NCI-H345 treated with DMSO at 0.1 percent for 48 hours (cell line): ENCODE data around the gene AGO4.
"Not testable (repeated sequence)": the region's sequence is repeated elsewhere in the genome, so short reads cannot be mapped to it uniquely, and the experiment has no call there.

ENCODE experiments used
- DNase-seq: peaks from one replicate; lab custom pipeline; 2025; ENCODE audit not compliant: unreplicated experiment; lab: John Stamatoyannopoulos, UW

AGO4 gene

DNA sequence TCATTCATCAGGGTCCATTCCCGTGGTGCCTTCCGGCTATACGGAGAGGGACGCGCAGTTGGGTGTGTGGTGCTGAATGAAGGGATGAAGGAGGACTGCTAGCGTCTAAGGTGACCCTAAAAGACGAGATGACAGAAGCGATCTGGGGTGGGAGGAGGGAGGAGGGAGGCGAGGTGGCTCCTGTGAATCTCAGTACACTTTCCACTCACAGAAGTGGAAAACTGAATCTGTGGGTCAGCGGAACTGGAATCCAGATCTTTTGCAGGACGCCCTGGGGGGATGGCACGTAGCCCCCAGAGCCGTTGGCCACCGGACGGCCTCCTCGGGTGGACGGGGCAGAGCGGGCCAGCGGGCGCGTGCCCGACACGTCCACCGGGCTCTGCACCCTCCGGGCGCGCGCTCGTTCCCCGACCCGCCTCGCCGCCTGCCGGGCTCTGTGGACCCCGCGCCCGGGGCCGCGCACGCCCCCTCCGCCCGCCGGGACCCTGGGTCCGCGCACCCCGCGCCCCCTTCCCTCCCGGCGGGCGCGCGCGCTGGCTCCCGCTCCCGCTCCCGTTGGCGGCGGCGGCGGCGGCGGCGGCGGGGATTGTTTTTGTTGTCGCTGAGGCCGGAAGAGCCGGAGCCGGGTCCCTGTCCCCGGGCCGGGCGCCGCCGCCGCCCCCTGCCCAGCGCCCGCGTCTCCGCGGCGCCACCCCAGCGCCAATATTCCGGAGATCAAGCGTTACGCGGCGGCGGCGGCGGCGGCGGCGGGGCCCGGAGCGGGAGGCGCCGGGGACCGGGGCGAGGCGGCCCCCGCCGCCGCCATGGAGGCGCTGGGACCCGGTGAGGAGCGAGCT lies at the start of gene AGO4:
AGO4 (plus strand) TSS at position 403 of the 836 bp plus-strand sequence; CDS start at position 804, 401 bp downstream.
- peak; percentile 44 for DNase-seq

DNA sequence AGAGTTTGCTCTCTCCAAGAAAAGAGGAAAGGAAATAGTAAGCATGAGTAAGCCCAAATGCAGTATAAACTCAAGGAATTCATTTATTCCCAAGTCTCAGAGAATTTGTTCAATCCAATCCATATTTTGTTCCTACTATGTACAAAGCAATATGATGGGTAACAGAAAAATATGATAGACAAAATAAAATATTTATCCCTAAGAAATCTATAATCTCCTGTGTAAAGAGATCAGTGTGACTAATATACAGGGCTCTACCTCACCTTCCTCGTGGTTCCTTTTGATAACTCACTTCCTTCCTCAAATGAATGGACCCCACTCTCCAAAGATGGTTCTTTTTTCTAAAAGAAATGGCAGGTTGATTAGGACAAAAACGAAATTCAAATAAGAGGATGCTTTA lies 45.7 kb upstream of the AGO4 start:
- DNase-seq, result no peak

DNA sequence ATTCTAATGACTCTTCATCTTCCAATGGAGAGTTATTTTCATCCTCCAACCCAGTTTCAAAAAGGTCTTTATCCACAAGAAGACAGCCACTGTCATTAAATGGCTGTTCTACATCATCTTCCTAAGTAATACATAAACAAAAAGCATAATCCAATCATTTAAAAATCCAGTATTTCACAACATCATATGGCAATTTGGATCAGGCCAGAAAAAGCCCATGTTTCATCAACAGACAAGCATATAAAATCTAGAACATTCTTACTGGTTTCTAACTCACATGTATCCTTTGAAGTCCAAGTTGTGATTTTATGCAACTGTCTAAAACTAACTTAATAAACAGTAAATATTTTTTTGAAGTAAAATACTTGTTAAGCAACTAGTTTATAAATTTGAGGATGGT lies 44.6 kb upstream of the AGO4 start:
- no peak for DNase-seq

DNA sequence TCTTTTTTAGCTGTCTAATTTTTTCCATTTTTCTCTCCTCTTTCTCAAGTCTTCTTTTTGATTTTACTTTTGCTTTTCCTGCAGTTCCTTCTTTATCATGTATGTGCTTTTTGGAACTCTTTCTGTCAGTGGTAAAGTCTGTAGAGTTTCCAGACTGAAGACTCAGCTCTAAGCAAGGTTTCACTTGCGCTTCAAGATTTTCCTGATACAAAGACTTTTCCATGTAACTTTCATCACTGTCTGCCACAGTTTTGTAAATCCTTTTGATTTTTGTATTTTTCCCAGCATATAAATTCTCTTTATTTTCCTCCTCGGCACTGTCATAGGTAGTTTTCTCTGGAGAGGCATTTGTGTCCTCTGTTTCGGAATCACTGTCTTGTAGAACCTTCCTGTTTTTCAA lies 43.5 kb upstream of the AGO4 start:
- no peak for DNase-seq

DNA sequence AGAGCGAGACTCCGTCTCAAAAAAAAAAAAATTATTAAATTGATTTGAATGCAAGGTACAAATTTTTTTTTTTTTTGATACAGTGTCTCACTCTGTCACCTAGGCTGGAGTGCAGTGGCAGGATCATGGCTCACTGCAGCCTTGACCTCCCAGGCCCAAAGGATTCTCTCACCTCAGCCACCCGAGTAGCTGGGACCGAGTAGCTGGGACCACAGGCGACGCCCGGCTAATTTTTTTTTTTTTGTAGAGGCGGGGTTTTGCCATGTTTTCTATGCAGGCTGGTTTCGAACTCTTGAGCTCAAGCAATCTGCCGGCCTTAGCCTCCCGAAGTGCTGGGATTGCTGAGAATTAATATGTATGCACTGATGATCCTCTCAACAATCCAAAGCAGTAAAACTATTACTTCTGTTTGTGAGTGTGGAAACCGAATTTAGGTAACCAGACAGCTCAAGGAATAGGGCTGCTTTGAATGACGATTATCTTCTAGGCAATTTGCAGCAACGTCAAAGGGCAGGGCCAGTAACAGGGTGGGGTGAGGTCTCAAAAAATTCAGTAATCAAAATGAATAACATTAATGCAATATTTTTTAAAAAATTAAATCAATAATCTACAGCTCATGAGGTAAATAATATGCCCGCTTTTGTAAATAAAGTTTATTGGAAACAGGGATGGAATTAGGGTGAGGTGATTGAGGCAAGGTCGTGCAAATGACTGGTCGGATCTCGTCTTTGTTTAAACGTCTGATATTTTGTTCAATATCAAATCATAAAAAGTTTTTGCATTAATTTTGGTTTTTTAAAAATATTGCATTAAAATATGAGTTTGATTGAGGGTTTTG lies 39.2 kb upstream of the AGO4 start:
- no peak for DNase-seq

DNA sequence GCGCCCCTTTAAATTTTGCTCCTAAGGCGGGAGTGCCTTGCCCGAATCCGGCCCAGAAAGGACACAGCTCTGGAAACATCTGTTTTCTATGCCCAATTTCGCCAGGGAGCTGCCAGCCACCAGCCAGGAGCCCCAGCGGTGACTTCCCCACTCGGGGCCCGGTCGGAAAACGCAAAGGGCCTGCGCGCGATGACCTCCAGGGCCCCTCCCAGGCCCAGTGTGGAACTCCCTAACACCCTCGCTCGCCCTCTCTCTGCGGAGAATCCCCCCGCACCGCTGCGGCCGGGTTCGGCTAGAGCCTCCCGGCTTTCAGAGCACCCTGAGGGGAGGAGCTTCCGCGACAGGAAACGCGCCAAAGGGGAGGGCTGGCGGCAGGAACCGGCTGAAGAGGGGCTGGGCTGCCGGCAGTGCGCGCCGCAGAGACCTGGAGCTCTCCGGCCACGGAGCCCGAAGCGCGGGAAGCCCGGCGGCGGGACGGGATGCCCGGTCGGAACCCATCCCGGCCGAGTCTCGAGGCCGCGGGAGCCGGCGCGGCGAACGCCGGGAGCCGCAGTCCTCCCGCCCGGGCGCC lies 38.5 kb upstream of the AGO4 start:
- DNase-seq, result peak; percentile 65

DNA sequence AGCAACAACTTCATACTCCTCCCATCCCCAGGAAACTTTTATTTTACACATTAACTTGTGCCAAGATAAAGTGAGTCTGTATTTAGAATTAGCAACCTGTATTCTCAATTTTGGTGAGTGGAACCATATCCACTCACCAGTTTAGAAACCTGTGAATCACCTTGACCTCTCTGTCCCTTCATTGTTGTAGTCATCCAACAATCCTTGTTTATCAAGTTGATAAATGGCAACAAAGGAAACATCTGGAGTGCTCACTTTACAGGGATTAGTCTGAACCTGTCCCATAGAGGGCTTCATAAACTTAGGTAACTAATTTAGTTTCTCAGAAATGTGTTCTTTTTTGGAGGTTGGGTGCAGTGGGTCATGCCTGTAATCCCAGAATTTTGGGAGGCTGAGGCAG lies 34.1 kb upstream of the AGO4 start:
- no peak for DNase-seq

DNA sequence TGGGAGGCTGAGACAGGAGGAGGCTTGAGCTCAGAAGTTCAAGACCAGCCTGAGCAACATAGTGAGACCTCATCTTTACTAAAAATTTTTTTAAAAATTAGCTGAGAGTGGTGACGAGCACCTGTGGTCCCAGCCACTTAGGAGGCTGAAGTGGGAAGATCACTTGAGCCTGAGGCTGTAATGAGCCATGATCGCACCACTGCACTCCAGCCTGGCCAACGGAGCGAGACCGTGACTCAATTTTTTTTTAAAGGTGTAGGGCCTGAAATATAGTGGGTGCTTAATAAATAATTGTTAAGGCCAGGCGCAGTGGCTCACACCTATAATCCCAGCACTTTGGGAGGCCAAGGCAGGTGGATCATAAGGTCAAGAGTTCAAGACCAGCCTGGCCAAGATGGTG lies 31.6 kb upstream of the AGO4 start:
- DNase-seq, result not testable (repeated sequence)

DNA sequence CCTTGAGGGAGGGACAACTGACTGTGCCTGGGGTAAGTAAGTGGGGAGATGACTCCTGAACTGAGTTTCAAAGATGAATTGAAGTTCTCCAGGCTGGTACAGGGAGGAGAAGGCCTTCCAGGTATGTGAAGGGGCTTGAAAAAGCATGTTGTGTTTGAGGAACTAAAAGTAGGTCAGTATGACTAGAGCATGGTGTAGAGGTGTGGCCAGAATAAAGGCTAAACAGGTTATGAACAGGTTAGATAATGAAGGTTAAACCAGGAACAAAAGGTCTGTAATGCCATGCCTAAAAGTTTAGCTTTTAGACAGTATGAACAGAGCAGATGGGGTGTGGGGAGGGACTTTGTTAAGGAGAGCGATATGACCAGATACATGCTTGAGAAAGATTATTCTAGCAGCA lies 30.7 kb upstream of the AGO4 start:
- no peak for DNase-seq

DNA sequence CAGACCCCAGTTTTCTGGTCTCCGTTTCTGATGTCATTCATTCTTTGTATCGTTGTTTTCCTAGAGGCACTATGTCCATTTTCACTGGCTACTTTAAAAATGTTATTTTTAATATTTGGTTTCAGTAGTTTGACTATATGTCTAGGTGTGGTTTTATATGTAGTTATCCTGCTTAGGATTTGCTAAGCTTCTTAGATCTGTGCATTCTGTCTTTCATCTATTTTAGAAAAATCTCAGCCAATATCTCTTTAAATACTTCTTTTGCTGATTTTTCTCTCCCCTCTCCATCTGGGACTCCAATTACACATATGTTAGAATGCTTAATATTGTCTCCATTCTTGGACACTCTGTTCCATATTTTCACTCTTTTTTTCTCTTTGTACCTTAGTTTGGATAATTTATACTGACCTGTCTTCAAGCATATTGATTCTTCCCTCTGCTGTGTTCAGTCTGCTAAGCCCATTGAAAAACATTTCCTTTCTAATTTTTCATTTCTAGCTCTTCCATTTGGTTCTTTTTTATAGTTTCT lies 24.7 kb upstream of the AGO4 start:
- no peak for DNase-seq

DNA sequence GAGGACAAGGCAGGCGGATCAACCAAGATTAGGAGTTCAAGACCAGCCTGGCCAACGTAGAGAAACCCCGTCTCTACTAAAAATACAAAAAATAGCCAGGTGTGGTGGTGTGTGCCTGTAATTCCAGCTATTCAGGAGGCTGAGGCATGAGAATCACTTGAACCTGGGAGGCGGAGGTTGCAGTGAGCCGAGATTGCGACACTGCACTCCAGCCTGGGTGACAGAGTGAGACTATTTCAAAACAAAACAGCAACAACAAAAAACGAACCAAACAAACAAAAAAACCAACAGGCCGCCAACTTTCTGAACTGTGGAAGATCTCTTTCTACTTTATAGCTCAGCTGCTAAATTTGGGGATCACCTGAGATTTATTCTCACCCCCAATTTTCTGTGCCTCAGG lies 23.5 kb upstream of the AGO4 start:
- DNase-seq, result not testable (repeated sequence)

DNA sequence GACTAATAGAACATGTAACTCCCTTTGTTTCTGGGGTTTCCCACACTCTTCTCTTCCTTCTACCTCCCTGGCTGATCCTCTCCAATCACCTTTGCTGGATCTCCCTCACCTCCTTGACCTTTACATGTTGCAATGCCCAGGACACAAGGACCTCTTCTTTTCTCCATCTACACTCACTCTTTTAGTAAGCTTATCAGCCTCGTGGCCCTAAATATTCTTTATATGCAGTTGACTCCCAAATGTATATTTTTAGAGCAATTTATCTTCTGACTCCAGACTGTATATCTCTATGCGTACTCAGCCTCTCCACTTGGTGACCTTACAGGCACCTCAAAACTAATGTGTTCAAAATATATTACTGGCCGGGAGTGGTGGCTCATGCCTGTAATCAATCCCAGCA lies 19.7 kb upstream of the AGO4 start:
- no peak for DNase-seq

DNA sequence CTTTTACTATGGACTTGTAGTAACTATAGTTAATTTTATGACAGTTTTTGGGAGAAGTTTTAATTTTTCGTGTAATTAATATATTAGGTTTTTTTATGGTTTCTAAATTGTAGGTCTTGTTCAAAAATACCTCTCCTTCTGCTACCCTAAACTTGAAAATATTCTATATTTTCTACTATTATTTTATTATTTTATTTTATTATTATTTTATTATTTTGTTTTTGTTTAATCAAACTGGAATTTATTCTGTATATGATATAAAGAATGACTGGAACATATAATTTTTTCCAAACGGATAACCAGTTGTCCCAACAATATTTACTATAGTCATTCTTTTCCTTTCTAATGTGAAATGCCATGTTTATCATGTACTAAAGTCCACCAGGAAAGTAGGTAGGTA lies 17.1 kb upstream of the AGO4 start:
- DNase-seq, result no peak

DNA sequence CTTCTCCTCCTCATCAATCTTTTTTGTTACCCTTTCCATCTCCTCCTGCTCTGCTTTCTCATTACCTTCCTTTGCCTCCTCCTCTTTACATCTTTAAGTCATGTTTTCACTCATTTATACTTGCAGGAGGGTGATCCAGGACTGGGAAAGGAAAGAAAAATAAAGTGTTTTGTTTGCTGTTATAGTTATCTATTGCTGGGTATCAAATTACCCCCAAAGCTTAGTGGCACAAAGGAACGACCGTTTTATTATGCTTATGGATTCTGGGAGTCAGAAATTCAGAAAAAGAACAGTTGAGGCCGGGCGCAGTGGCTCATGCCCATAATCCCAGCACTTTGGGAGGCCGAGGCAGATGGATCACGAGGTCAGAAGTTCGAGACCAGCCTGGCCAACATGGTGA lies 12.5 kb upstream of the AGO4 start:
- DNase-seq, result no peak

DNA sequence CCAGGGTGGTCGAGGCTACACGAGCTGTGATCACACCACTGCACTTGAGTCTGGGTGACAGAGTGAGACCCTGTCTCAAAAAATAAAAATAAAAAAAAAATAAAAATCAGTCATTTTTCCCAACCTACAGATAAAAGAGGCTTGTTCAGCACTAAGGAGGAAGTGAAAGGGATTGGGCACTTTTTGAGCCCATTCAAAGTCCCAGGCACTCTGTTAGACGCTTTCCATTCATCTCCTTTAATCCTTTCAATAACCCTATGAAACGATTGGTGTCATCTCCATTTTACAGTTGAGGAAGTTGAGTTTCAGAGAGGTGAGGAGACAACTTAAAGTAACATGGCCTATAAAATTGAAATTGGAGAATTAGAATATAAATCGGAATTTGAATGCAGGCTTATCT lies 10.4 kb upstream of the AGO4 start:
- DNase-seq, result no peak

DNA sequence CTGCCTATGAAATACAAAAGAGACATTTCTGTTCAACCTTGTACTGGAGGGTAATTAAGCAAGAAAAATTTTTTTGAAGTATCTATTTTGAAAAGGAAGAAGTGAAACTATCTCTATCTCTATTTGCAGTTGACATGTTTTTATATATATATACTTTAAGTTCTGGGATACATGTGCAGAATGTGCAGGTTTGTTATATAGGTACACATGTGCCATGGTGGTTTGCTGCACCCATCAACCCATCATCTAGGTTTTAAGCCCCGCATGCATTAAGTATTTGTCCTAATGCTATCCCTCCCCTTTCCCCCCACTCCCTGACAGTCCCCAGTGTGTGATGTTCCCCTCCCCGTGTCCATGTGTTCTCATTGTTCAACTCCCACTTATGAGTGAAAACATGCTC lies 9.8 kb upstream of the AGO4 start:
- not testable (repeated sequence) for DNase-seq

DNA sequence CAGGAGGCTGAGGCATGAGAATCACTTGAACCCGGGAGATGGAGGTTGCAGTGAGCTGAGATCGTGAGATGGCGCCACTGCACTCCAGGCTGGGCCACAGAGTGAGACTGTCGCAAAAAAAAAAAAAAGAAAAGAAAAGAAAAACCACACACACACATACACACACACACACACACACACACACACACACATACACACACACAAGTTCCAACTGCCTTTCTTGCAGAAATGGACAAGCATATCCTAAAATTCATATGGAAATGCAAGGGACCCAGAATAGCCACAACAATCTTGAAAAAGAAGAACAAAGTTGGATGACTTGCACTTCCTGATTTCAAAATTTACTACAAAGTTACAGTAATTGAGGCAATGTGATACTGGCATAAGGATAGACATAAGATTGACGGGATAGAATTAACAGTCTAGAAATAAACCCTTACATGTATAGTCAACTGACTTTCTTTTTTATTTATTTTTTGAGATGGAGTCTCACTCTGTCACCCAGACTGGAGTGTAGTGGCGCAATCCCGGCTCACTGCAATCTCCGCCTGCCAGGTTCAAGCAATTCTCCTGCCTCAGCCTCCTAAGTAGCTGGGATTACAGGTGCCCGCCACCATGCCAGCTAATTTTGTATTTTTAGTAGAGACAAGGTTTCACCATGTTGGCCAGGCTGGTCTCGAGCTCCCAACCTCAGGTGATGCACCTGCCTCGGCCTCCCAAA lies 7.5 kb upstream of the AGO4 start:
- DNase-seq, result not testable (repeated sequence)

DNA sequence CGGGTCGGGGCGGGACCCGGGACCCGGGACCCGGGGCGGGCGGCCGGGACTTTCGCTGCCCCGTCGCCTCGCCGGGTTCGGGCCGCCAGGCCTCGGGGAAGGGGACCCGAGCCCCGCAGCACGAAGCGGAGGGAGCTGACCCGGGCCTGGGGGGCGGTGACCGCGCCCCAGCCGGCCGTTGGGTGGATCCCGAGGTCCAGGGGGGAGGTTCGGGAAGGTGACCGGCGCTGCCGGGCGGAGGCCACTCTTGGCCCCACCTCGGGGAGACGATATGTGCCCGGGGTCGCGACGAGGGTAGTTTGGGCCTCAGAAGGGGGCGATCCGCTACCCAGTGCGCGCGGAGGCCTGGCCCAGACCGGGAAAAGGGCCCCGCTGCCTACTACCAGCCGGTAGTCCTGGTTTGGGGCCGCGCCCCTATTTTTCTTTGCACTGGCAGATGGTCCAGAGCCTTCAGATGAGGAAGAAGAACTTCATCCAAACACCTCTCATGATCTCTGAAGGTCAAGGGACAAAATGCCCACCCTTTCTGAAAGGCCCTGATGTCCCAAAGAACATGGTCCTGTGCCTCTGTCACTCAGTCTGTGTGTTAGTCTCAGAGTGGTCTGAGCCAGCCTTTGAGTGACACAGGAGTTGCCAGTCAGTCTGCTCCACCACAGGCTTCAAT lies 766 bp downstream of the AGO4 start:
- peak; percentile 12 for DNase-seq

DNA sequence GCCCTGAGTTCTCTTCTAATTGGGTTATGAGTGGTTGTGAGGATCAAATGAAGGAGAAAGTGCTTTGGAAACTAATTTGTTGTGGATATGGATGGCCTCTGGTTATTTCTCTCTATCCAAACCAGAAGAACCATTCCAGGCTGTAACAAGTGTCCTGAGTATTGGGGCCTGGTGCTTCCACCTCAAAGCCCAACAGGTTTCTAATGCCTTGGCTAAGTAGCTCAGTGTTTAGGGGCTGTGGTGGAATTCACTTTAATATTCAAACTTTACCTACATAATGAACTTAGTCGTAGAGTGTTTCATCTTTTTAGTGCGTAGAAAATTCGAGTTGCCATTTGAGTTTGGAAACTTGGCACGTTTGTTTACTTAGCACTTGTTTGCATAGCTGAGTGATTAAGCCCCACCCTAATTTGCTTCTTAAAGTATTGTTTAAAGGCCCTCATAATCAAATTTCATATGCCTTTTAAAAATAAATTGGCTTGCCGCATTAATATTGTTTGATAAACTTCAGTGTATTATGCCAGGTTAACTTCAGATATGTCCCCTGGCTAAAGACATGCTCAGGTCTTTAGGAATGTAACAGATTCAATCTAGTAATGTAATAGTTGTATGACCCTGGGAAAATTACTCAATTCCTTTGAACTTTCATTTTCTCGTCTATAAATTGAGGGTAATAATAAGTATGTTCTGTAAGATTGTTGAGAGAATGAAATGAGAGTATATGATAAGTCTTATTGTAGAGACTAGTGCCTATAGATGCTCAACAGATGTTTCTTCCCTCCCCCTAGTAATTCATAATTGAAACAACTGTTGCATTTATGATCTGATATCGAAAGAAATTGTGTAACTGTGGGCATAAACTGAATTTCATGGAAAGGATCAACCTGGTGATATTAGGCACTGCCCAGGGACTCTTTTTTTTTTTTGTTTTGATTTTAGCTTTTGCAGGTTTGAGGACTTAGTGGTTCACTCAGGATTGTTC lies 1.6 kb downstream of the AGO4 start:
- DNase-seq, result no peak
